ENCODE data around the gene PDXDC1.
"Not testable (repeated sequence)": the region's sequence is repeated elsewhere in the genome, so short reads cannot be mapped to it uniquely, and the experiment has no call there.

GRCh38 chr16:14988092-14988491 lies 13.3 kb downstream of the PDXDC1 start:
- not testable (repeated sequence) for TF ChIP-seq POLR2A (IDR thresholded peaks at IDR 0.05)
- TF ChIP-seq, protein P1, sequence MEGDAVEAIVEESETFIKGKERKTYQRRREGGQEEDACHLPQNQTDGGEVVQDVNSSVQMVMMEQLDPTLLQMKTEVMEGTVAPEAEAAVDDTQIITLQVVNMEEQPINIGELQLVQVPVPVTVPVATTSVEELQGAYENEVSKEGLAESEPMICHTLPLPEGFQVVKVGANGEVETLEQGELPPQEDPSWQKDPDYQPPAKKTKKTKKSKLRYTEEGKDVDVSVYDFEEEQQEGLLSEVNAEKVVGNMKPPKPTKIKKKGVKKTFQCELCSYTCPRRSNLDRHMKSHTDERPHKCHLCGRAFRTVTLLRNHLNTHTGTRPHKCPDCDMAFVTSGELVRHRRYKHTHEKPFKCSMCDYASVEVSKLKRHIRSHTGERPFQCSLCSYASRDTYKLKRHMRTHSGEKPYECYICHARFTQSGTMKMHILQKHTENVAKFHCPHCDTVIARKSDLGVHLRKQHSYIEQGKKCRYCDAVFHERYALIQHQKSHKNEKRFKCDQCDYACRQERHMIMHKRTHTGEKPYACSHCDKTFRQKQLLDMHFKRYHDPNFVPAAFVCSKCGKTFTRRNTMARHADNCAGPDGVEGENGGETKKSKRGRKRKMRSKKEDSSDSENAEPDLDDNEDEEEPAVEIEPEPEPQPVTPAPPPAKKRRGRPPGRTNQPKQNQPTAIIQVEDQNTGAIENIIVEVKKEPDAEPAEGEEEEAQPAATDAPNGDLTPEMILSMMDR (IDR thresholded peaks at IDR 0.05): not testable (repeated sequence)
